DOHH2 (cell line): ENCODE results near the gene CYP1A1.
"Not testable (repeated sequence)": the region's sequence is repeated elsewhere in the genome, so short reads cannot be mapped to it uniquely, and the experiment has no call there.

Experiments
- H3F3A ChIP-seq: fragments of 200-600 bp; sonication (generic), shearing (Covaris generic); 2 replicates; pipeline ENCODE4 v1.6.0; 2016; ENCODE audit warnings: antibody characterized with exemption, mild to moderate bottlenecking; ENCODE audit not compliant: control insufficient read depth, insufficient read depth
- H3K27ac ChIP-seq: fragments of 200-600 bp; sonication (generic); 2 replicates; pipeline ENCODE4 v1.5.1; 2014; ENCODE audit warnings: low read depth, mild to moderate bottlenecking, low read length, moderate library complexity
- H3K27me3 ChIP-seq: fragments of 200-600 bp; sonication (generic); 2 replicates; pipeline ENCODE4 v1.6.1; 2014; ENCODE audit warnings: mild to moderate bottlenecking, low read length, mixed read lengths; ENCODE audit not compliant: control insufficient read depth
- H3K36me3 ChIP-seq: fragments of 200-600 bp; sonication (generic); 2 replicates; pipeline ENCODE4 v1.6.1; 2014; ENCODE audit warnings: mild to moderate bottlenecking, low read length, moderate library complexity, mixed read lengths; ENCODE audit not compliant: control insufficient read depth
- H3K4me1 ChIP-seq: fragments of 200-600 bp; sonication (generic); 2 replicates; pipeline ENCODE4 v1.6.1; 2014; ENCODE audit warnings: mild to moderate bottlenecking, low read length, mixed read lengths; ENCODE audit not compliant: control insufficient read depth
- H3K4me2 ChIP-seq: fragments of 200-600 bp; sonication (generic); 2 replicates; pipeline ENCODE4 v1.6.0; 2014; ENCODE audit warnings: mild to moderate bottlenecking, low read length, moderate library complexity
- H3K4me3 ChIP-seq: fragments of 200-600 bp; sonication (generic); 2 replicates; pipeline ENCODE4 v1.5.1; 2014; ENCODE audit warnings: mild to moderate bottlenecking, low read length, mixed read lengths
- H3K79me2 ChIP-seq: fragments of 200-600 bp; sonication (generic); 2 replicates; pipeline ENCODE4 v1.6.1; 2014; ENCODE audit warnings: mild to moderate bottlenecking, low read length, mixed read lengths; ENCODE audit not compliant: control insufficient read depth
- H3K9me2 ChIP-seq: fragments of 200-600 bp; sonication (generic); replicated peaks from 2 replicates; pipeline ENCODE4 v1.6.1; 2014; ENCODE audit warnings: mild to moderate bottlenecking, low read length, mixed read lengths; ENCODE audit not compliant: control insufficient read depth
- H3K9me3 ChIP-seq: fragments of 200-600 bp; sonication (generic); 2 replicates; pipeline ENCODE4 v1.6.1; 2014; ENCODE audit warnings: antibody characterized with exemption, low read length, mixed read lengths; ENCODE audit not compliant: control insufficient read depth, insufficient read depth
- H4K20me1 ChIP-seq: fragments of 200-600 bp; sonication (generic); 2 replicates; pipeline ENCODE4 v1.6.0; 2014; ENCODE audit warnings: low read depth, mild to moderate bottlenecking, antibody characterized with exemption, low read length, moderate library complexity; ENCODE audit not compliant: control insufficient read depth, insufficient read depth
- CTCF ChIP-seq: fragments of 200-600 bp; sonication (generic); IDR thresholded peaks from one replicate; pipeline ENCODE4 v1.5.1; 2014; ENCODE audit warnings: antibody characterized with exemption, mild to moderate bottlenecking, low read depth, low read length; ENCODE audit not compliant: poor library complexity, severe bottlenecking
- EZH2phosphoT487 ChIP-seq: fragments of 200-600 bp; sonication (generic); IDR thresholded peaks from 2 replicates; pipeline ENCODE4 v1.6.1; 2017; ENCODE audit warnings: borderline replicate concordance, mild to moderate bottlenecking, antibody characterized with exemption, low read length, moderate library complexity, mixed read lengths

The CYP1A1 gene

GRCh38 chr15:74742422-74742821 lies 17.1 kb upstream of the CYP1A1 start:
- no peak for TF ChIP-seq EZH2phosphoT487
- no peak for TF ChIP-seq CTCF
- no peak overlapping the region for H3K4me2 ChIP-seq

DNA sequence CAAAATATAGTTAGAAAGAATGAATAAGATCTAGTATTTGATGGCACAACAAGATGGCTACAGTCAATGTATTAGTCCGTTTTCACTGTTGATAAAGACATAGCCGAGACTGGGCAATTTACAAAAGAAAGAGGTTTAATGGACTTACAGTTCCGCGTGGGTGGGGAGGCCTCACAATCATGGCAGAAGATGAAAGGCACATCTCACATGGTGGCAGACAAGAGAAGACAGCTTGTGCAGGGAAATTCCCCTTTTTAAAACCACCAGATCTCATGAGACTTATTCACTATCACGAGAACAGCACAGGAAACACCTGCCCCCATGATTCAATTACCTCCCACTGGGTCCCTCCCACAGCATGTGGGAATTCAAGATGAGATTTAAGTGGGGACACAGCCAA lies 12.9 kb upstream of the CYP1A1 start:
- not testable (repeated sequence) for H3K4me1 ChIP-seq, H3K9me2 ChIP-seq, H3F3A ChIP-seq, H3K27ac ChIP-seq, H4K20me1 ChIP-seq, H3K79me2 ChIP-seq, H3K4me2 ChIP-seq, H3K36me3 ChIP-seq, H3K4me3 ChIP-seq
- Histone ChIP-seq H3K27me3 (peaks cover 18% of the 10 kb centered on the region), H3K9me3 (peaks cover 15% of the 10 kb centered on the region)

More at GRCh38 chr15:74742422-74742821, 17.1 kb upstream of the CYP1A1 start:
- Histone ChIP-seq H3K9me2 (no peaks in the 10 kb centered on the region), H3K36me3 (no peaks in the 10 kb centered on the region), H3K27ac (no peak overlapping the region), H3K4me1 (peaks cover 5% of the 10 kb centered on the region; the same call in 1 of the 2 replicates), H3K79me2 (no peaks in the 10 kb centered on the region), H3K27me3 (no peaks in the 10 kb centered on the region), H3F3A (no peaks in the 10 kb centered on the region), H4K20me1 (no peaks in the 10 kb centered on the region), H3K9me3 (peaks cover 15% of the 10 kb centered on the region), H3K4me3 (no peak overlapping the region)

DNA sequence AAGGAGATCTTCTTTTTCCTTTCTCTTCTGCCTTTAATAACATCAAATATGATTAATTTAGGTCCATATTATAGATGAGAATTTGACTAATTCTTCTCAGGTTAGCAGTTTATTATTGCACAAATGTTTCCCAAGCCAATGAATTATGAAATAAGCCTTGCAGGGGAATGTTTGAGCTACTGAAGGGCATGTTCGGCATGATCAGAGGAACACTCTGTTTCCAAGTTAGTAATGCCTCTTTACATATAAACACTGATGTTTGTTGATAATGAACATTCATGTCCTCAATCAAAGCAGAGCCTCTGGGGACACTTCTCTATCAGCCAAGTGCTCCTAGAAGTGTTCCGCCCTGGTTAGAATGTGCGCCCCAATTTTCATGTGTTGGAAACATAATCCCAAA lies 10.0 kb upstream of the CYP1A1 start:
- peaks cover 5% of the 10 kb centered on the region; the same call in 1 of the 2 replicates for H3K4me1 ChIP-seq
- no peaks in the 10 kb centered on the region for H4K20me1 ChIP-seq
- no peak overlapping the region for H3K4me2 ChIP-seq
- peaks cover 24% of the 10 kb centered on the region for H3K27me3 ChIP-seq
- no peaks in the 10 kb centered on the region for H3K9me2 ChIP-seq
- no peaks in the 10 kb centered on the region for H3K79me2 ChIP-seq
- 0 out of 2 replicates have a peak, but pooled peaks cover 5% of the 10 kb centered on the region for H3K9me3 ChIP-seq
- H3K4me3 ChIP-seq = no peak overlapping the region
- TF ChIP-seq CTCF = no peak
- TF ChIP-seq EZH2phosphoT487 = no peak
- no peak overlapping the region for H3K27ac ChIP-seq
- H3K36me3 ChIP-seq = no peaks in the 10 kb centered on the region
- no peaks in the 10 kb centered on the region for H3F3A ChIP-seq

GRCh38 chr15:74733269-74733668 lies 7.9 kb upstream of the CYP1A1 start:
- H3K4me3 ChIP-seq = no peak overlapping the region
- H3K27me3 ChIP-seq = peaks cover 24% of the 10 kb centered on the region
- no peaks in the 10 kb centered on the region for H3K36me3 ChIP-seq
- H3F3A ChIP-seq = no peaks in the 10 kb centered on the region
- no peaks in the 10 kb centered on the region for H3K79me2 ChIP-seq
- H3K9me3 ChIP-seq = 0 out of 2 replicates have a peak, but pooled peaks cover 4% of the 10 kb centered on the region
- TF ChIP-seq EZH2phosphoT487 = no peak
- no peak for TF ChIP-seq CTCF
- H3K9me2 ChIP-seq = no peaks in the 10 kb centered on the region
- no peaks in the 10 kb centered on the region for H4K20me1 ChIP-seq
- peaks cover 3% of the 10 kb centered on the region; the same call in 1 of the 2 replicates for H3K4me1 ChIP-seq
- no peak overlapping the region for H3K4me2 ChIP-seq
- H3K27ac ChIP-seq = no peak overlapping the region
